ENCODE results near the gene CHML.

The CHML gene

DNA sequence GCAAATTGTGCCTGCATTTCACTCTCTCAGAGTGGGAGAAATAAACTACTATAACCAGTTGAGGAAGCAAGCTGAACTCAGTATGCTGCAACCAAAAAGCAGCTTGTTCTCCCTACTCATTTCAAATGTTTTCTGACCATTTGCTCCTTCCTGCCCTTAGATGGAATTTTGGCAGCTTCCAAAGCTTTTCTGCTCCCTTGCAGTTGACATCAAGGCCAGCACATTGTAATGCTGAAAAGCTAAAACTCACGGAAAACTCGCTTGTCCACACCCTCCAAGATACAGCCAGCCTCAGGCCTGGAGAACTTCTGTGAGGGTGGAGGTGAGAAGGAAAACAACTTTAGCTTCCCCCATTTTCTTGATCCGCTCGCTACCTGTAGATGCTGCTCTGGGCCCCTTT lies 5.0 kb upstream of the CHML start:
- no peak for DNase-seq

DNA sequence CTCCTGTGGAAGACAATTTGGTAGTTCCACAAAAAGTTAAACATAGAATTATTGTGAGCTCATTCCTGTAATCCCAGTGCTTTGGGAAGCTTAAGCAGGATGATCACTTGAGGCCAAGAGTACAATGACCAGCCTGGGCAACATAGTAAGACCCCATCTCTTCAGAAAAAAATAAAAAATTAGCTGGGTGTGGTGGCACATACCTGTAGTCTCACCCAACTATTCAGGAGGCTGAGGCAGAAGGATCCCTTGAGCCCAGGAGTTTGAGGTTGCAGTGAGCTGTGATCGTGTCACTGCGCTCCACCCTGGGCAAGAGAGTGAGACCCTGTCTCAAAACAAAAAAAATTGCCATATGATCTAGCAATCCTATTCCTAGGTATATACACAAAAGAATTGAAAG lies 4.1 kb upstream of the CHML start:
- no peak for DNase-seq

DNA sequence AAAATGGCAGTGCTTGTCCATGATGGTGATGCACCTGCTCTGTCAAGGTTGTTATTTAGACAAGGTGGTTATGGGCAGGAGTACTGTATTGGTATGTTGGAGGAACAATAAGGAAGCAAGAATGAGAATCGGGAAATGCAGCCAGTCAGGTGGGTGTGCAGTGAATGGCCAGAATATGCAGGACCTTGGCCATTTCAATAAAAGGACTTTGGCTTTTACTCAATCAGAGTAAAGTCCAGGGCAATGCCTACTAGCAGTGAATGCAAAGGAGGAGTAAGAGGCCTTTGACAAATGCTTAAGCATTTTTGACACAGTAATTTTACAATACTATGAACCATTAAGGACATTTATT lies 2.4 kb upstream of the CHML start:
- DNase-seq: no peak

DNA sequence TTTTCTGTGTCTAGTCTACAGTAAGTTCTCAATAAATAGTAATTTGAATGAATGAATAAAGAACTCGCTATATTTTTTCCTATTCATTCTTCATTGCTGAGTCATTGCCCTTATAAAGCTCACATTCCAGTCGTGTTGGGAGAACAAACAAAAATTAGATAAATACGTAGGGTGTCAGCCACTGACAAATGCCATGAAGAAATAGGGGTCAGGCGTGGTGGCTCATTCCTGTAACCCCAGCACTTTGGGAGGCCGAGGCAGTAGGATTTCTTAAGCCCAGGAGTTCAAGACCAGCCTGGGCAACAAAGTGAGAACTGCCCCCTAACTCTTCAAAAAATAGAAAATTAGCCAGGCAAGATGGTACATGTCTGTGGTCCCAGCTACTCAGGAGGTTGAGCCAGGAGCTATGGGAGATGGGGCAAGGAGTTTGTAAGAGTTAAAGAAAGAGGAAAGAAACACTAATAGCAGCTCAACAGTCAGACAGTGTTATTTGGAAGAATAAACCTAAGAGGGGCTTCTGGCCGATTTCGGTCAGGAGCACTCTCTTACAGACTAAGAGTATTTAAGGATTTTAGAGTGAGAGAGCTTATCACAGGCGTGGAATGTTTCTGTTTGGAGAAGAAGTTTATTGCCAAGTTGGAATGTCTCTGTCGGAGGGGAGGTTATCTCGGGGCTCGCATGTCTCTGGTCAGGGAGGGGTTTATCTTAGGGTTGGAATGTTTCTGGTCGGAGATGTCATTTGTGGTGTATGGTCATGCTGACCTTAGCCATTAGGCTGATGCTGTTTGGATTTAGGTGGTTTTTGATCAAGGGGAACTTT lies 1.8 kb upstream of the CHML start:
- DNase-seq: peak; percentile 60

DNA sequence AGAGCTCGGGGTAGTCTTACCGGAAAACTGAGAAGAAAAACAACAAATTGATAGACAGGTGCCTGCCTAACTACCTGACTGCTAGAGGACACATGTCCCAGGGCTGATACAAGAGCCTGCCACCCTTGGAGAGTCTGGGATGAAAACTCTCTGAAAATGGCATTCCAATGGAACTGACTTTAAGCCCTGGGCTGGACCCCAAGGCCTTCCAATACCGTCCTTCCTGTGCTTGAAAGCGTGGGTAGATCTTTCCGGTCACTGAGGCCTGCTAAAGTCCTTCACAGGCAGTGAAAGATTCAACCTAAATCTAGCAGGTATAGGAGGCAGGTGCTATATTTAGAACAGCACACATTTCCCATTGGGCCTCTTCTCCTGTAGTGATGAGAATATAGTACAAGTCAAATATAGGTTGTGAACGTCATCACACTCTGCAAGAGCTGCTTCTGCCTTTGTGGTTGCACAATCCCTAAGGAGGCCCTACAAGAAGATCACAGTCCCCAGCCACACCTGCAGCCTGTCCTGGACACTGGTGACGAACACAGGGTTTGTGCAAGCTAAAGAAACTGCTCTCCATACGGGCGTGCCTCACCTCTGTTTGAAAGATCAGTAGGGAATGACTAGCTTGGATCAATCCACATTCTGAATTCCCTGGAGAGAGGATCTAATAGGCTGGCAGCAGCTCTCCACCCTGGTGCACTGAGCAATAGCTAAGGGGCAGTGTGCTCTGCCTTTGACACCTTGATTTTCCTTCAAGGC lies 876 bp upstream of the CHML start:
- DNase-seq: no peak

DNA sequence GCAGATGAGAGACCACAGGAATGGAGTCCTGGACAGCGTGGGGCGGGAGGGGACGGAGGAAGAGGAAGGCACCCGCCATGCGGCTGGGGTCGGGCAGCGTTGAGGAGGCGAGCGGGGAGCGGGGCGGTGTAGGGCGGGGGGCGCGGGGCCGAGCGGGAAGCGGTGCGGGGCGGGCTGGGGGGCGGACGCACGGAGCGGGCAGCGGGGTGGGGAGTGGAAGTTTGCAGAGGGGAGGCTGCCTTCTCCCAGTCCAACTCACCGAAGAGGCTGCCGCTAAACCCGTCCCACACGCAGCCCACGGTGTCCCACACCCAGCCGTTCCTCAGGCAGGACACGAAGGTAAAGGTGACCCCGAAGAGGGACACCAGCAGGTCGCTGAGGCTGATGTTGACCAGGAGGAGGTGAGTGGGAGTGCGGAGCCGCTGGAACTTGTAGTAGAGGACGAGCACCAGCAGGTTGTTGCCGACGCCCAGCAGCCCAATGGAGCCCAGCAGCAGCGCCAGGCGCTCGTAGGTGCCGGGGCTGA lies 483 bp downstream of the CHML start:
- DNase-seq: no peak

DNA sequence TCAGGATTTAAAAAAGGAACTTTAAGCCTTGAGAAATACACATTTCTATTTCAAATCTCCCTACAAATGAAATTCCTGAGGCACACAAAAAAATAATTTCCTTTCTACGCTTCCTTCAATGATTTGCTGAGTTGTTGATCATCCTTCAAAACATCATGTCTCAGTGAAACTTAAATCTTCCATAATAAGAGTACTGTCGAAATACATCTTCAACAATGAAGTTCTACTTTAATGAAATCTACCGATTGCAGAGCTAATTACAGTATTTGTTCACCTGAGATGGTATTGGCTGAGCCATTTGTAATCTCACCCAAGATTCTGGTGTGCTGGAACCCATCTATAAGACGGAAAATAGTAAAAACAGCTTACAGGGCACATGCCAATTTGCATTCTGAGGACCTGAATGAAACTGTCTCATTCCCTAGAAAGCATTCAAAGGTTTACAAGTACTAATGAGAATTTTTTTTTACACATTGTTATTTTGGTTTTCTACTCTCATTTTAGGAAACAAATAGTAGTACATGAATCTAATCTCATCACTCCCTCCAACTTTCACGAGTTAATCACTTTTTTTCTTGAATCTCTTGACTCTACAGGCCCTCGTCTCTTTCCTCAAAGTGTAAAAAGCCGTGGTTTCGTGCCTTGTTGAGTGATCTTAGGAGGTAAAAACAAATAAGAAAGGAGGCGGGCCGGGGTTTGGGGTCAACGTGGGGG lies 1.1 kb downstream of the CHML start:
- no peak for DNase-seq

DNA sequence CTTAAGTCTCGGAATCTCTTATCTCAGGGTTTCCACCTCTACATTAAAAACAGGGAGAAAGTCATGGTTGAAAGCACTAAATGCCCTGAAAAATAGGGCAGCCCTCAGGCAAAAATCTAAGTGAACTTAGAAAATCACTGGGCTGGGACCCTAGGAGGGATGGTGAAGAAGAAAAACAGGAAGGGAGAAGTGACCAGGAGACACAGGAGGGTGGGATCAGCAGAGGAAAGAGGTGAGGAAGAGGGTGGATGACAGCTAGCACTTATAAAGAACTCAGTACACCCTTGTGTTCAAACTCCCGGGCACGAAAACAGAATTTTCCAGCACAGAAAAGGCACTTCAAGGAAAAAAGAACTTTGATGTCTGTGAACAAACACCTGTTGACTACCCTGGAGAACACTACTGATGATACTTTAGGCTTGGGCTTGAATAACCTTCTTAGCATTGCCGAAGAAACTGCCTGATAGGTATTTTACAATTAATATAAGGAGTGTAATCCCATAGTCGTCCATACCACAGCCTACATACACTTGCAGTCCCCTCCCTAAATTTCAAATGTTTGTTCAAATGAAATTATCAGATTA lies 2.0 kb downstream of the CHML start:
- no peak for DNase-seq

DNA sequence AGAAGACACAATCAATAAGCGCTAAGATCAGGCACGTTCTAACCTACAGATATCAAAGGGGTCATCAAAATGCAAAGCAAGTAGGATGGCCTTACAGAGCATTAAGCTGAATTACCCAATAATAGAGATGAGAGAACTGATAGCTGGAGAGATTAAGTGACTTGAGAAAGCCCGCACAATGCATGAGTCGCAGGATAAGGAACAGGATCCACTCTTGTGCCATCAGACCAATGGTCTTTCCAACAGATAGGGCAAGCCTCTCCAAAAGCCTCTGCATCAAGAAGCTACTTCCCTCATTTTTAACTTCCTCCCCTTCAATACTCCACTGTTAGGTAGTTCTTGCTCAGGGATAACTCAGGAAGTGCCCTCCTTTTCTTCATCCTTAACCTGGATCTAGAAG lies 2.6 kb downstream of the CHML start:
- DNase-seq: no peak

DNA sequence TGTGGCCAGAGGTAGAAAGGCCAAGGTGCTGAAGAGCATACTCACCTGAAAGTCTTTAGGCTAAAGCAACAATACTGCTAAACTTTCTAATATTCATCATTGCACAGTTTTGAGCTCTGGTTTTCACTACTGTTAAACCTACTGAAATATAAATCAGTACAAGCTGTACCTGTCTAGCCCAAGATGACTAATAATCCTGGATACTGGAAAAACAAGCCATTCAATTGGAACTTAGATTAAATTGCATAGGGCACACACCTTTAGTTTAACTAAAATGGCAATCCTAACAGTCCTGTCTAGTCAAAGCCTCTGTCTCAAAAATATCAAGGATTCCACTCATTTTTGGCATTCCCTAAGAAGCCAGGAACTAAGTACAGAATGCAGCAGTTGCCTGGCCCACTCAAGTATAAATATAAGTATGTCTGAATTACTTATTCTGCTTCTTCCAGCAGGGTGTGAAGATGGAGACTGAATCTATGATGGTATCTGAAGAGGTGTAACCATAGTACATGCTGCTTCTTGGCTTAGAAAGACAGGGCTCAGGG lies 3.1 kb downstream of the CHML start:
- no peak for DNase-seq

DNA sequence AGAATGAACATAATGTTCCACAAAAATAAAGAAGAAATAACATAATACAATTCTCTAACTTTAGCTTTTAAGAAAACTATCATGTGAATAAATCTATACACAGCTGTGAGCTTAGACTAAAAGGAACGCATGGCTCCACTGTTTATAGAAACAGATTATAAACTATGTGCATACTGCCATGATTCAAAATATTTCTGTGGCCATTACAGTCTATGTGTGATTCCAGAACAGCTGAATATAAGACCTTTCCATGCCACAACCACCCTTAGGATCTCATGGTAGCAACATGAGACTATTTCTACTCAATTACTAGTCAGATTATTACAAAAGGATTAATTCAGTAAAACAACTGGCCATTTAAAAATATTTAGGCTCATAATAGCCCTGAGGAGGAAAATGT lies 3.9 kb downstream of the CHML start:
- no peak for DNase-seq

DNA sequence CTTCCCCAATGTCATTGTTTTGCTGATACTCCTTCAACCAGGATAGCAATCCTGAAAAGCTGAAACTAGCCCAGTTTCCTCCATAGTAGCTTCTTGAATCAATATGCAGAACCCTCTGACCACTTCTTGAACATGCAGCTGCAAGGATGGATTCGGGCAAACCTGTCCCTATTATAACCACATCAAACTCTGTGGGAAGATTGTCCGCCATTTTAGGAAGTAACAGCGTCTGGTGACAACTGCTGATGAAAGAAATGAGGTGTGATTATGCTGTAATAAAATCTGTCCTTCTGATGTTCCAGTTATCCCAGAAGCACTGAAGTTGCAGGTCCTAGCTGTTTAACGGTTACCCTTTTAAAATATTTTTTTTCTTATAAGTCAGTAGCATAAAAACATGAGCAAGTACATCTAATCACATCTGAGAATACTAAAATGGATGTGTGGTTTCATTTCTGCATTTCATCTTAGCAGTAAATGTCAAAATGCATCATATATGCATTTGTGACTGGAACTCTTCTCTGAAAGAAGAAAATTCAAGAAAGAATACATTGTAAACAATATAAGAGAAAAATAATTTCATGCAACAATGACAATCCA lies 4.5 kb downstream of the CHML start:
- no peak for DNase-seq

DNA sequence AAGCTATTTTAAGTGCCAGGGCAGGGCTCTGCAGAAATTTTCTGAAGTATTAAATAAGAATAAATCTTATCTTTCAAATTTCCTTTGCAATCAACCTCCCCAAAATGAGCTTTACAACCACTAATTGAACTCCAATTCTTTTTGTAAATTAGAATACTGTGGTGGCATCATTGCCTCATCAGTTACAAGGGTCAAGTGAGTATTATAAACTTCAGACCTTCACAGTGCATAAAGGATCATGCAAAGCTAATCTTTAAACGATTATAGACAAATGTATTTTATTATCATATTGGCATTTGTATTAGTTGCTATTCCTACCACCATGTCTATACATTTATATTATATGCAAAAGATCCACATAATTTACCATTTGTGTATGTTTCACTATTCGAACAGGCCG lies 7.2 kb downstream of the CHML start:
- no peak for DNase-seq

DNA sequence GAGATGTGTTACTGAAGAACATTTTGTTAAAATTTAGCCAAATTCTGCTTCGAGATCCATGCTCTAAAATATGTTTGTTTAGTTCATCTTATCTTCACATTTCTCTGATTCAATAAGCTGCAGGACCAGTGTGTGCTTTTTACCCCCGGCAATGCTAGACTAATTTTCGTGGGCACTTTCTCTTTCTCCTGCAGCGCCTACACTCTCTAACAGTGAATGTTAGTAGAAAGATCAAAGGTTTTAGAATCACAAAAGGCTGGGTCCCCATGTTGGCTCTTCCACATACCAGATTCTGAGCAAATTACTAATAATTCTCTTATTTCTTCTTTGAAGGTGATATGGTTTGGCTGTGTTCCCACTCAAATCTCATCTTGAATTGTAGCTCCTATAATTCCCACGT lies 8.5 kb downstream of the CHML start:
- no peak for DNase-seq

DNA sequence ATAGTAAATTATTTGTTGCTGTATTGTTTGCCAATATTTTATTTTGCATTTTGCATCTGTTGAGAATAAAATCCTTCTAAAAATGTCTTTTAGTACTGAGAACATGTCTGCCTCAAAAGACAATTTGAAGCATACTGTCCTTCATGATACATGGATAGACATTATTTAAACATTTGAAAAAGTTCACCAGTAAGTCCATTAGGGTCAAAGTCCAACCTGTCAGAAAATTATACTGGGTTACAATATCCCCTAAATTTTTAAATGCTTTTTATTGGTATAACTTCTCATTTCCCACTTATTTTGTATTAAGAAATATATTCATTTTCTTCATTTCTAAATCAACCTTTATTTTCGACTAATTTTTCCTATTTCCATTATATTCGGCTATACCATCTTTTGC lies 9.3 kb downstream of the CHML start:
- DNase-seq: no peak

DNA sequence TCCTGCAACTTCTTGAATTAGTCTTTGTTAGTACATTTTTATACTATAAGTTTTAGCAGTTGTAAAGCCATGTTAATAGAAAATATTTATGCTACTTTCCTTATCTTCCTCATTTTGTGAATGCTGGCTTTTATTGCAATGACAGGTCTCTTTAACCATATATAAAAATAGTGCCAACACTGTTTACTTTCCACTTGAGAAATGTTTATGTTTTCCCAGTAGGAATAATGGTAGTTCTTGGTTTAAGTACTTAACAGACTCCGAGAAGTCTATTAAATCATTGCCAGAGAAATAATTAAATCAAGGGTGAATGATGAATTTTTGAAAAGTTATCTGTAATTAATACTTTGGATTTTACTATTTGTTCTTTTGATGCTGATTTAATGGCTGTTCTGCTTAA lies 9.7 kb downstream of the CHML start:
- no peak for DNase-seq

DNA sequence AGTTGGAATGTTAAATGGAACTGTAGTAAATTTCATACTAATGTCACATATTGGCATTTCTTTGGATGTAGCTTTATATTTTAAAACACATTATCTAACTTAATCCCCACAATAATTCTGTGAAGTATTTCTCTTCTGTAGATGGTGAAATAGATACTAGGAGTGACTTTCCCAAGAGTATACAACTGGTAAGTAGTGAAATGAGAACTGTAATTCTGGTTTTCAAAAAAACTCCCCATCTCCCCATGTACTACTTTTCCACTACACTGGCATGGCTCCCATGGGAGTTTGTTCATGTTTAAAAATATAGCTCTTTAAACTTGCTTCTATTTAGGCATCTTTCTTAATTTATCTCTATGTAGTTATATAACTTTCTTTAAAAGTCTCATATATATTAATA lies 10.2 kb downstream of the CHML start:
- DNase-seq: no peak

DNA sequence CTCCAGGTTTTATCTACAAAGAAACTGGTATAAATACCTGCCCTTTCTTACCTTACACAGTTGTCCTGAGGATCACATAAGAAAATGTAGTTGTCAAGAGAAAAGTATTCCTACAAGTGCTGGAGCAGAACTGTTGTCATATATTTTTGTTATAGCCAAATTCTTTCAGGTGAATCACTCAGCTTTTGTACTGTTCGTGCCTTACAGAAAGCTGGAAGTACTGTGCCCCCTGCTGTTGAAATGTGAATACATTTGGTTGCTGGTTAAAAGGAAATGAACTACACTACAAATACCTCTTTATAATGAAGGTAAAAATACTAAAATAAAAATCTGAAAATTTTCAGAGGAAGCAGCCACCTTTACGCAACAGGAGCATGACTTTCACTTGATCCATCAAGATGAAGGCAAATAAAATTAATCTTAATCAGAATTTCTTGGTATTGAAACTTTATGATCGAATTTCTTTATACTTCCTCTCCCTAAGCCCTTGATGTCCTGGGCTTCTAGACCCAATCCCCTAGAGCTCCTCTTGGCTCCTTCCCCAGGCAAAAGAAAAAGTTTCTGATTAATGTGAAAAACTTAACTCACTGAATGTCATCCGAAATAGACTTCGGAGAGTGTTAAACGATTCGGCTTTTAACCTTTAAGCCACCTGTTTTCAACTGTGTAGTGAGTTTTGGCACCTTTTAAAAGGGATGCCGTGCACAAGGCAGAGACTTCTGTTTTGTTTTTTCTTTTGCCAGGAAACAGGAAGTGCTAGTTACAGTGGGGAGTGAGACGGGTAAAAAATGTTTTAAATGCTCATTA lies 12.5 kb downstream of the CHML start:
- DNase-seq: no peak

DNA sequence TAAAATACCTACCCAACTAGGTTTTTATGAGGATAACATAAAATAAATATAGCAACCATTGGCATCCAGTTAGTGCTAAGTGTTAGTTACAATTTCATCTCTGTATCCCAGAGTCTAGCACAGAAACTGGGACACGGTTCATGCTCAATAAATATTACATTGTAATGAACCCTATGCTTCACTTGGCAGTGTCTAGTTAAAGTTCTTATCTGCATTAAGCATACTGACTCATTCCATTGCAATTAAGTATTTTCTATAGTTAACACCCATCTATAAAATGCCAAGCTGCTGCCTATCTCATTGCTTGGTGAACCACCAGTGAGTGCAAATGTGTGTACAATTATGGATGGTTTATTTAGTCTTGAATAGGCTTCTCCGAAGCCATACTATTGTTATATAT lies 15.2 kb downstream of the CHML start:
- DNase-seq: no peak

DNA sequence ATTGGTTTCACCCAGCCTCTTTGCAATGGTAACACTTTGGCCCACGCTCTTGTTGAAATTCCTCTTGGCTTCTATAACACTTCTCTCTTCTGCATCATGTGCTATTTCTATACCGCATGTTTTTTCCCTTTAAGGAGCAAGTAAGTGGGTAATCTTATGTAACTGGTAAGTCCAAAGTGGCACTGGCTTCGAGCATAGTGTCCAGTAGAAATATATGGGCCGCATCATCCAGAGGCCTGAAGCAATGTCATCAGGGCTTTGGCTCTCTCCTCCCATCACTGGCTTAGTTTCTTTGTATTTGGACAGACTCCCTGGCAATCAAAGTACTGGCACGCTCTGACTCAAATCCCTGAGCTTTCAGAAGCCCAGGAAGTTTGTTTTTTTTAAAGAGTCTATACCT lies 17.5 kb downstream of the CHML start:
- DNase-seq: no peak

DNA sequence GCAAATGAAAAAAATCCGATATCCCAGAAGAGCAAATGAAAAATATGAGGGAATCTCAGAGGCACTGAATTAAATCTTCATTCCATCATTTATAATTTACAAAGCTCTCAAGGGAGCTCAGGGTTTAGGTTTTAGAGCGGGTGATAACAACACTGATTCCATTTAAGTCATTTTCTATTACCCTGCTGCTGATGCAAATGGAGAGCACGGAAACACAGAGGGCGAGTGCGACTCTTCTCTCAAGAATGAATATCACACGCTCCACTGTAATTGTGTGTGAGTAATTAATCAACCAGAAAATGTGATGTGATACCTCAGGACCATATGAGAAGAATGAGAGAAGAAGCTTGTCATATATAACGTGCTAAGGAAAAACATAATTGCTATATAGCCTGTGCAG lies 22.7 kb downstream of the CHML start:
- DNase-seq: no peak
